Ovary (tissue), 10 donors: ENCODE measurements around the gene CDC42SE1. TPM values are rescaled to one million over a fixed set of nuclear protein-coding genes. Genes with fewer than 3 reads are reported as not detected.

ENCODE experiments used
- DNase-seq, 5 donors: peaks; one replicate each; pipeline ENCODE4 v3.0.0-alpha.2; 2019 to 2020
- H3K27ac ChIP-seq, 2 donors: fragments of 200-600 bp; one replicate each; pipeline versions ENCODE4 v1.5.1 to v1.8.0; 2019 to 2022
- H3K27me3 ChIP-seq: fragments of 200-600 bp; one replicate; pipeline ENCODE4 v1.8.0; 2022
- H3K36me3 ChIP-seq: fragments of 200-600 bp; sonication (generic); one replicate; pipeline ENCODE4 v1.5.1; 2019
- H3K4me1 ChIP-seq: one replicate; pipeline ENCODE4 v1.8.1; 2013; ENCODE audit warnings: mild to moderate bottlenecking, moderate library complexity; ENCODE audit not compliant: insufficient read depth
- H3K4me3 ChIP-seq: fragments of 200-600 bp; sonication (generic); one replicate; pipeline ENCODE4 v1.5.1; 2017
- H3K9me3 ChIP-seq, 2 donors: fragments of 200-600 bp in 1 of 2; sonication (generic) in 1 of 2; one replicate each; pipeline versions ENCODE4 v1.5.1 to v1.8.1; 2013 to 2019; ENCODE audit warnings: mild to moderate bottlenecking in 1 of 2, moderate library complexity in 1 of 2
- CTCF ChIP-seq, 3 donors: fragments of 450-650 bp in 2 of 3; fragments of 200-600 bp in 1 of 3; IDR thresholded peaks; one replicate each; pipeline versions ENCODE4 v1.5.1 to v1.8.0; 2016 to 2022; ENCODE audit warnings: antibody characterized with exemption in 3 of 3, mild to moderate bottlenecking in 1 of 3
- EP300 ChIP-seq: sonication (generic); formaldehyde crosslinking; IDR thresholded peaks from one replicate; pipeline ENCODE4 v1.6.1; 2017; ENCODE audit warnings: antibody characterized with exemption
- POLR2A ChIP-seq: fragments of 450-650 bp; IDR thresholded peaks from one replicate; pipeline ENCODE4 v1.6.1; 2017; ENCODE audit warnings: antibody characterized with exemption, mild to moderate bottlenecking, moderate library complexity
- WGBS, 3 donors: extraction: QIAGEN DNeasy Blood & Tissue Kit in 1 of 3; methylation state at CpG; one replicate each; pipeline versions ENCODE4 v1.1.5 to v1.1.7; 2013 to 2017; 5-methylcytosine and 5-hydroxymethylcytosine counted together
- intact Hi-C, 4 donors: fragments of 100-400 bp; cut with DNase I; formaldehyde crosslinking; loops; one replicate each; pipeline versions ENCODE4 v1.11.0 to v1.15.1; 2022 to 2023
- long read RNA-seq, 3 donors: library from polyadenylated mRNA in 2 of 3; unstranded in 2 of 3; transcript quantifications; one replicate each; pipeline ENCODE4 v2.0.0 and lab custom pipeline, GENCODE V29; 2021 to 2026
- polyA plus RNA-seq, 2 donors: library from polyadenylated mRNA; stranded (reverse); fragments of 200-250 nt in 1 of 2; fragments of 350-450 nt in 1 of 2; fragmentation: Illumina TruSeq in 1 of 2; extraction: RNeasy Lipid Tissue Mini Kit (QIAGEN cat#74804) in 1 of 2; gene quantifications; one replicate each; pipeline ENCODE4 v1.2.3, GENCODE V29; 2013 to 2014
- total RNA-seq, 7 donors: library from RNA; depleted of rRNA in 2 of 7; stranded (reverse); fragments of >200 nt in 2 of 7; fragmentation: NEBNext Ultra II Directional in 3 of 7; extraction: Animal tissue kit (Norgen Biotek cat#: 25700) in 3 of 7; gene quantifications; one replicate each; pipeline versions ENCODE4 v1.1.0 to v1.2.4, GENCODE V29; 2016 to 2023
- donor health status: DM: no; HTN: no; CAD: no; lungs with moderate emphysema.
- donor health status: DM: no; HTN: no; CAD: no.
- donor health status: Bipolar disorder and iron deficiency.
- donor health status: DM: yes; HTN: yes; CAD: no.
- donor health status: DM: no; HTN: no; CAD: no.
- donor health status: DM: yes; HTN: yes; CAD: no.

Gene CDC42SE1
- total RNA-seq = 10 to 100 TPM; 37.6 to 81.9 (median 56.3) TPM
- 10 to 100 TPM; 26.0 to 73.4 TPM for polyA plus RNA-seq
- long read RNA-seq, donor 1, transcript CDC42SE1-201 (5 exons, 3,045 nt) = major isoform, 47 of 74 reads
- long read RNA-seq, donor 1, partial matches to known transcripts = 7 of 74 reads
- long read RNA-seq, donor 1, other reads (novel, unspliced or antisense) = 18 of 74 reads
- long read RNA-seq, donor 2, transcript CDC42SE1-201 (5 exons, 3,045 nt) = major isoform, 8 of 82 reads
- long read RNA-seq, donor 2, partial matches to known transcripts = 72 of 82 reads
- long read RNA-seq, donor 2, other reads (novel, unspliced or antisense) = 0 of 82 reads
- long read RNA-seq, donor 3, transcript CDC42SE1-201 (5 exons, 3,045 nt) = major isoform, 9 of 19 reads
- long read RNA-seq, donor 3, partial matches to known transcripts = 1 of 19 reads
- long read RNA-seq, donor 3, other reads (novel, unspliced or antisense) = 8 of 19 reads

GRCh38 chr1:151059109-151060006, at the start of gene CDC42SE1:
Gene CDC42SE1, minus strand, starts transcription at chr1:151059622. Its CDS starts 3,892 bp downstream, at chr1:151055730.
- no peak for TF ChIP-seq EP300
- peak; percentile 82 to 95 (median 85) for TF ChIP-seq CTCF (IDR thresholded peaks at IDR 0.05)
- peak; percentile 93 for TF ChIP-seq POLR2A
- peak within 1 kb of the TSS; percentile 72 to 73 for H3K27ac ChIP-seq
- peaks cover 13% of the 10 kb centered on the region for H3K4me1 ChIP-seq
- peak; percentile 77 to 90 (median 85) for DNase-seq
- H3K9me3 ChIP-seq = no peaks in the 10 kb centered on the region
- intact Hi-C loops = no loop called here
- peak within 1 kb of the TSS; percentile 95 for H3K4me3 ChIP-seq
- H3K27me3 ChIP-seq = no peaks in the 10 kb centered on the region
- no peaks in the 10 kb centered on the region for H3K36me3 ChIP-seq
- WGBS, 3 donors = 0 to 1% (median 0%) methylated on average over 55 to 58 of the region's 58 CpGs

- Histone ChIP-seq H3K27ac (no peak overlapping the region), H3K4me1 (no peaks in the 10 kb centered on the region), H3K9me3 (no peaks in the 10 kb centered on the region), H3K4me3 (no peak overlapping the region), H3K36me3 (no peaks in the 10 kb centered on the region), H3K27me3 (no peaks in the 10 kb centered on the region)
- 90 to 93% (median 91%) methylated on average over 5 of the region's 5 CpGs for WGBS, 3 donors
- DNase-seq = no peak
- intact Hi-C loops = no loop called here
- no peak for TF ChIP-seq POLR2A
These were observed 48.9 kb upstream of the CDC42SE1 start for GRCh38 chr1:151108331-151108730.

- no peaks in the 10 kb centered on the region for H3K4me1 ChIP-seq
- DNase-seq = no peak
- 57 to 62% (median 58%) methylated on average over 2 of the region's 2 CpGs for WGBS, 3 donors
- H3K27me3 ChIP-seq = no peaks in the 10 kb centered on the region
- H3K27ac ChIP-seq = no peak overlapping the region
- TF ChIP-seq POLR2A (no peak), CTCF (IDR thresholded peaks at IDR 0.05) (no peak), EP300 (no peak)
- intact Hi-C loops = no loop called here
- no peak overlapping the region for H3K4me3 ChIP-seq
- H3K9me3 ChIP-seq = no peaks in the 10 kb centered on the region
- H3K36me3 ChIP-seq = no peaks in the 10 kb centered on the region
These were observed 47.5 kb upstream of the CDC42SE1 start for GRCh38 chr1:151106894-151107293.

- Histone ChIP-seq H3K9me3 (no peaks in the 10 kb centered on the region), H3K4me1 (no peaks in the 10 kb centered on the region), H3K4me3 (no peak overlapping the region), H3K36me3 (no peaks in the 10 kb centered on the region), H3K27ac (no peak overlapping the region), H3K27me3 (no peaks in the 10 kb centered on the region)
- TF ChIP-seq POLR2A (no peak), EP300 (no peak), CTCF (IDR thresholded peaks at IDR 0.05) (no peak)
- intact Hi-C loops = loop anchor here in 1 of 4 donors (5.0 kb wide), 1 partner anchor 53 kb away; the partner anchor contains the start of gene TNFAIP8L2
- no peak for DNase-seq
These were observed 45.2 kb upstream of the CDC42SE1 start for GRCh38 chr1:151104630-151105029.
